Adrenal gland (tissue), 12 donors: Measurements from ENCODE around the gene ZNF516. TPM values are rescaled to one million over a fixed set of nuclear protein-coding genes. Genes with fewer than 3 reads are reported as not detected.

Experiments used
- DNase-seq, 7 donors: peaks; one replicate each; pipeline ENCODE4 v3.0.0-alpha.2; 2019 to 2020
- H3K27ac ChIP-seq, 5 donors: fragments of 200-600 bp; sonication (generic) in 4 of 5; 1 replicate in 3 of 5; 2 replicates in 2 of 5; pipeline versions ENCODE4 v1.5.1 to v1.8.0; 2016 to 2020; ENCODE audit warnings: mild to moderate bottlenecking in 1 of 5
- H3K27me3 ChIP-seq: fragments of 200-600 bp; 2 replicates; pipeline ENCODE4 v1.8.0; 2021
- H3K36me3 ChIP-seq, 2 donors: fragments of 200-600 bp; replicated peaks in 1 of 2; 1 replicate in 1 of 2; 2 replicates in 1 of 2; pipeline versions ENCODE4 v1.5.1 to v1.8.0; 2018 to 2022
- H3K4me1 ChIP-seq, 2 donors: fragments of 200-600 bp; replicated peaks in 1 of 2; 1 replicate in 1 of 2; 2 replicates in 1 of 2; pipeline versions ENCODE4 v1.5.1 to v1.8.0; 2018 to 2021
- H3K4me3 ChIP-seq, 4 donors: fragments of 200-600 bp; sonication (generic) in 3 of 4; one replicate each; pipeline ENCODE4 v1.5.1; 2016 to 2018
- H3K9me3 ChIP-seq, 3 donors: fragments of 200-600 bp; sonication (generic) in 1 of 3; replicated peaks in 1 of 3; 1 replicate in 2 of 3; 2 replicates in 1 of 3; pipeline versions ENCODE4 v1.5.1 to v1.8.0; 2016 to 2021
- POLR2A ChIP-seq, 2 donors: fragments of 450-650 bp; IDR thresholded peaks; one replicate each; pipeline ENCODE4 v1.6.1; 2017; ENCODE audit warnings: antibody characterized with exemption in 2 of 2, mild to moderate bottlenecking in 2 of 2, moderate library complexity in 1 of 2
- WGBS, 4 donors: extraction: QIAGEN DNeasy Blood & Tissue Kit in 2 of 4; methylation state at CpG; one replicate each; pipeline versions ENCODE4 v1.1.5 to v1.1.7; 2013 to 2017; 5-methylcytosine and 5-hydroxymethylcytosine counted together
- intact Hi-C, 2 donors: fragments of 100-400 bp; cut with DNase I; formaldehyde crosslinking; loops; one replicate each; pipeline versions ENCODE4 v1.14.1 to v1.15.0; 2022 to 2023
- polyA plus RNA-seq, 3 donors: library from polyadenylated mRNA; stranded (reverse); fragments of 200-250 nt in 2 of 3; fragments of 350-450 nt in 1 of 3; fragmentation: Illumina TruSeq in 1 of 3; extraction: RNeasy Lipid Tissue Mini Kit (QIAGEN cat#74804) in 1 of 3; gene quantifications; one replicate each; pipeline ENCODE4 v1.2.3, GENCODE V29; 2013 to 2014
- total RNA-seq, 9 donors: library from RNA; depleted of rRNA in 4 of 9; stranded (reverse); fragments of >200 nt in 4 of 9; fragments of 120-200 nt in 1 of 9; fragmentation: NEBNext Ultra II Directional in 1 of 9; extraction: Animal tissue kit (Norgen Biotek cat#: 25700) in 1 of 9; gene quantifications; one replicate each; pipeline versions ENCODE4 v1.1.0 to v1.2.4, GENCODE V29; 2013 to 2023
- TF ChIP-seq, protein P1 (sequence below), 6 experiments: fragments of 450-650 bp in 4 of 6; fragments of 200-600 bp in 2 of 6; sonication (generic) in 1 of 6; IDR thresholded peaks; 1 replicate in 5 of 6; 2 replicates in 1 of 6; pipeline versions ENCODE4 v1.5.1 to v1.8.0; 2016 to 2021; ENCODE audit warnings: antibody characterized with exemption in 6 of 6, mild to moderate bottlenecking in 2 of 6, moderate library complexity in 1 of 6
- donor health status: healthy with polysubstance abuse.
- donor health status: Bipolar disorder and iron deficiency.
- donor health status: DM: yes; HTN: yes; CAD: no.
- donor health status: DM: no; HTN: no; CAD: no.
- donor health status: DM: no; HTN: no; CAD: no.
- donor health status: DM: yes; HTN: yes; CAD: no.

The ZNF516 gene
- total and polyA plus RNA-seq, 12 donors: 8.6 to 60.1 (median 31.0) TPM

DNA sequence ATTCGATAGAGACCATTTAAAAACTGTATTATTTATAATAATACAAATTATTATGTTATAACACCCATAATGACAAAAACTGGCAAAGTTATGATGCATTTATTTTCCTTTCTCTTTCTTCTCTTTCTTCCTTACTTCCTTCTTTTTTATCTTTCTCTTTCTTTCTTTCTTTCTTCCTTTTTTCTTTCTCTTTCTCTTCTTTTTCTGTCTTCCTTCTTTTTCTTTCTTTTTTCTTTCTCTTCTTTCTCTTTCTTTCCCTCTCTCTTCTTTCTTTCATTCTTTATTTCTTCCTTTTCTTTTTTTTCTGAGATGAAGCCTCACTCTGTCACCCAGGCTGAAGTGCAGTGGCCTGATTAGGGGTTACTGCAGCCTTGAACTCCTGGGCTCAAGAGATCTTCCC is 27.5 kb upstream of the ZNF516 start:
- no peaks in the 10 kb centered on the region for H3K27me3 ChIP-seq
- no peaks in the 10 kb centered on the region for H3K9me3 ChIP-seq
- DNase-seq: no peak
- intact Hi-C loops: no loop called here
- H3K4me3 ChIP-seq: no peak overlapping the region
- H3K4me1 ChIP-seq: peaks cover 6 to 10% of the 10 kb centered on the region in 2 donors
- H3K27ac ChIP-seq: peak overlapping the region in 2 of 5 donors; percentile 77
- 55 to 82% (median 66%) methylated on average over 1 of the region's 1 CpG for WGBS, 4 donors
- no peaks in the 10 kb centered on the region for H3K36me3 ChIP-seq
- no peak for TF ChIP-seq POLR2A (IDR thresholded peaks at IDR 0.05)
- TF ChIP-seq, protein P1, sequence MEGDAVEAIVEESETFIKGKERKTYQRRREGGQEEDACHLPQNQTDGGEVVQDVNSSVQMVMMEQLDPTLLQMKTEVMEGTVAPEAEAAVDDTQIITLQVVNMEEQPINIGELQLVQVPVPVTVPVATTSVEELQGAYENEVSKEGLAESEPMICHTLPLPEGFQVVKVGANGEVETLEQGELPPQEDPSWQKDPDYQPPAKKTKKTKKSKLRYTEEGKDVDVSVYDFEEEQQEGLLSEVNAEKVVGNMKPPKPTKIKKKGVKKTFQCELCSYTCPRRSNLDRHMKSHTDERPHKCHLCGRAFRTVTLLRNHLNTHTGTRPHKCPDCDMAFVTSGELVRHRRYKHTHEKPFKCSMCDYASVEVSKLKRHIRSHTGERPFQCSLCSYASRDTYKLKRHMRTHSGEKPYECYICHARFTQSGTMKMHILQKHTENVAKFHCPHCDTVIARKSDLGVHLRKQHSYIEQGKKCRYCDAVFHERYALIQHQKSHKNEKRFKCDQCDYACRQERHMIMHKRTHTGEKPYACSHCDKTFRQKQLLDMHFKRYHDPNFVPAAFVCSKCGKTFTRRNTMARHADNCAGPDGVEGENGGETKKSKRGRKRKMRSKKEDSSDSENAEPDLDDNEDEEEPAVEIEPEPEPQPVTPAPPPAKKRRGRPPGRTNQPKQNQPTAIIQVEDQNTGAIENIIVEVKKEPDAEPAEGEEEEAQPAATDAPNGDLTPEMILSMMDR (IDR thresholded peaks at IDR 0.05): no peak

DNA sequence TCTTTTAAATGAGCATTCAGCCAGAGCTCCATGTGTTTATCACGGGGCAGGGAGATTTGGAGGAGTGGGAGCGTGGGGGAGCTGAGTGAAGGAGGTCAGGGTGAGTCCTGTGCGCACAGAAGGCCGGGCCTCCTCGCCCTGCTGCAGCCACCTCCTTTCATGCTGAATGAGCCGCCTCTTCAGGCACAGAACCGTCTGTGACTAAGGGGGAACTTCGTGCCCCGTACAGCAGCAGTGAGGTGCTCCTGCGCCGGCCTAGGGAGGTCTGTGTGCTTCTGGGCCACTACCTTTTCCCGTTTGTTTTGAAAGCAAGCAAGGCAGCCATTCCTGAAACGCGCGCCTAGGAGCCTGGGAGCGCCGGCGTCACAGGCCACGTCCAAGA is 27.1 kb upstream of the ZNF516 start:
- intact Hi-C loops: no loop called here

DNA sequence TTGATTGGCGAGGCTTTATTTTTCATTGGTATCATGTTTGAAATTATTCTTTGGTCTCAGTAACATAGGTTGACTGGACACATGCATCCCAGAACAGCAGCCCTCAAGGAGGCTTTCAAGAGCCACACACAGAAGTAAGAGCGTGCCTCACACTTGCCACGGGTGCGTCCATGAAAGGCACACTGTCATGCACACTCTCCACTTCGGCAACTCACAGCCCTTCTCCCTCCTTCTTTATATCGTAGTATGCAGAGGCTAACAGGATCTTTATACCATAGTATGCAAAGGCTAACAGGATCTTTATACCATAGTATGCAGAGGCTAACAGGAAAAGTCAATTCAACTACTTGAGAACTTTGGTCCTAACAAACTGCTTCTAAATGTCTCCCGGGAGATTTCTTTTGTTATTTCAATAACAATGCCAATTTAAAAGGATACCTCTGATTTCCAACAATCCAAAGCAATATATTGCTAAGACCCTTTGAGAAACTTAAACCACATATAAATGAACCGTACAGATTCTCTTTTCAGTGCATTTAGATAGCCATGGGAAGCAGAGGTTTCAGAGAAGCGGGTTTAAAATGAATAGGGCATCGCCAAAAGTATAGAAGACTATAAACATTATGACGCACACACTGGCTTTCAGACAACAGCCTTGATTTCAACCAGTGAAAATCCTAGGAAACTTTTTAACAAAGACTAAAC is 26.5 kb upstream of the ZNF516 start:
- H3K4me3 ChIP-seq: no peak overlapping the region
- no peaks in the 10 kb centered on the region for H3K36me3 ChIP-seq
- H3K9me3 ChIP-seq: no peaks in the 10 kb centered on the region
- no peaks in the 10 kb centered on the region for H3K27me3 ChIP-seq
- peaks cover 6 to 12% of the 10 kb centered on the region in 2 donors for H3K4me1 ChIP-seq
- peak overlapping the region in 3 of 5 donors; percentile 76 to 77 (median 77) for H3K27ac ChIP-seq
- 72 to 81% (median 73%) methylated on average over 11 of the region's 11 CpGs for WGBS, 4 donors
- intact Hi-C loops: no loop called here
- DNase-seq: no peak
- TF ChIP-seq, protein P1 (IDR thresholded peaks at IDR 0.05): no peak
- no peak for TF ChIP-seq POLR2A (IDR thresholded peaks at IDR 0.05)

More for the DNA sequence above, 27.1 kb upstream of the ZNF516 start:
- TF ChIP-seq, protein P1 (IDR thresholded peaks at IDR 0.05): no peak
- peak in 1 of 2 donors; percentile 34 for TF ChIP-seq POLR2A (IDR thresholded peaks at IDR 0.05)
- 49 to 74% (median 67%) methylated on average over 19 of the region's 19 CpGs for WGBS, 4 donors
- Histone ChIP-seq H3K9me3 (no peaks in the 10 kb centered on the region), H3K4me1 (peaks cover 6 to 12% of the 10 kb centered on the region in 2 donors), H3K27ac (peak overlapping the region in 3 of 5 donors; percentile 76 to 77 (median 77)), H3K4me3 (no peak overlapping the region), H3K27me3 (no peaks in the 10 kb centered on the region), H3K36me3 (no peaks in the 10 kb centered on the region)
- DNase-seq: peak in 3 of 7 donors; percentile 27 to 43 (median 40)

DNA sequence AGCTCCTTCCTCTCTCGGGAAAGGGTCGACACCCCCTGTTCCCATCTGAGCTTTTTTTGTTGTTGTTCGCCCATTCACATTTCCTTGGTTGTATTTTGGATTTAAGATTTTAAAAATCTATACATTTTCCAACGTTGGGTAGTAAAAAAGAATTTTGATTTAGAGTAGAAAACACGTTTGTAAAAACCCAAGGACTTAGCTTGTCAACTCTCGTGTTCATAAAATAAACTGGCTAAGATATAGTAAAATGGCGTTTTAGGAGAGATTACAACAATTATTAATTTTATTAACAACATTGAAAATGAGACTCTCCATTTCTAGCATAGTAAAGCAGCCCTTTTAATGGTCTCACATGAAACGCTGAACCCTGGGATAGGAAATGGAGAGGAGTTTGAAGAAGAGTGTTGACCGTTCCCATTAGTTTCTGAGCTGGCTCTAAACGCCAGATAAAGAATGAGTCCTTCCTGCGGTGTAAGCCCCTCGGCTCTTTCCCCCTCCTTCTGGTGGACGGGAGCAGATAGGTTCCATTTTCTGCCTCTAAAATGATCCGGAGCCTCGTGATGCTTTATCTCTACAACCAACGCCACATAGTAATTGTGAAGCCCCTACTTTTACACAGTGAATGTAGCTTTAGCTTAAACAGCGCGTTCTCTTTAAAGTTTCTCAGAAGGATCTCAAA is 24.0 kb upstream of the ZNF516 start:
- Histone ChIP-seq H3K36me3 (no peaks in the 10 kb centered on the region), H3K9me3 (no peaks in the 10 kb centered on the region), H3K4me3 (peak overlapping the region in 2 of 4 donors; percentile 12 to 54), H3K4me1 (peaks cover 6 to 12% of the 10 kb centered on the region in 2 donors), H3K27me3 (no peaks in the 10 kb centered on the region), H3K27ac (peak overlapping the region; percentile 10 to 84 (median 73))
- peak in 4 of 7 donors; percentile 41 to 60 (median 52) for DNase-seq
- TF ChIP-seq, protein P1 (IDR thresholded peaks at IDR 0.05): peak in 1 of 6 experiments; percentile 20
- TF ChIP-seq POLR2A (IDR thresholded peaks at IDR 0.05): peak in 1 of 2 donors; percentile 60
- 16 to 22% (median 19%) methylated on average over 18 of the region's 18 CpGs for WGBS, 4 donors
- intact Hi-C loops: loop anchor here in 1 of 2 donors (10.0 kb wide), 1 partner anchor 106 kb away; no protein-coding TSS in a partner anchor
